ENCODE data around the gene CDC25C. TPM values are rescaled to one million over a fixed set of nuclear protein-coding genes. Genes with fewer than 3 reads are reported as not detected.

Gene CDC25C
- total RNA-seq, 1 experiment from 2014 or later = 19.3 TPM

DNA sequence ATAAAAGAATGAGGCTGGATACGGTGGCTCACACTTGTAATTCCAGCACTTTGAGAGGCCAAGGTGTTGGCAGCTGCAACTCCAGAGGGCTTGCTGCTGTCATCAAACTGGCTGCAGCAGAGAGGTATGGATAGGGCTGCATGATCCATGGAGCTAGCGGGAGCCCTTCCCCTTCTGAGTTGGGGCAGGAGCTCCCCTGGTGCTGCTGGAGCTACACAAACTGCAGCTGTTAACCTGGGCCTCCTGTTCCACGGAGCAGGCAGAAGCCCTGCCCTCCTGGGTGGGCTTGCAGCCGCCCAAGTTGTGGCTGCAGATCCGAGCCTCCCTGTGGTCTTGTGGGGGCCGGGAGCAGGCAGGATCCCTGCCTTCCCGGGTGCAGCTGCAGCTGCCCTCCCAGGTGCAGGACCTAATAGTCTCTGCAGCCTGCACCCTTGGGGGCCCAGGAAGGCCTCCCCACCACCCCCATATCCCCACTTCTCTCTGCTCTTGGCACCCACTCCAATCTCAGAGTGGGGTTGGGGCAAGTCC lies 15.8 kb downstream of the CDC25C start:
- no peak for ATAC-seq

More for the DNA sequence above, 15.8 kb downstream of the CDC25C start:
- no peak overlapping the region for H3K4me3 ChIP-seq (replicated peaks in 1 of 2; ENCODE audit: low read depth in 1 of 2, low read length in 2 of 2)
- H3K27me3 ChIP-seq (ENCODE audit: insufficient read depth, low read length) = no peaks in the 10 kb centered on the region
- no peaks in the 10 kb centered on the region for H3K9me3 ChIP-seq (ENCODE audit: control insufficient read depth in 1 of 2, insufficient read depth in 1 of 2, low read depth in 1 of 2, low read length in 2 of 2)
- H3K4me2 ChIP-seq (ENCODE audit: low read length) = no peak overlapping the region
- H3K9me2 ChIP-seq (ENCODE audit: insufficient read depth) = no peaks in the 10 kb centered on the region
- no peak overlapping the region for H3K9ac ChIP-seq (ENCODE audit: low read length)
- POLR2A ChIA-PET = no interaction called here
- H3K36me3 ChIP-seq (ENCODE audit: control insufficient read depth in 1 of 2, insufficient read depth in 2 of 2, low read length in 2 of 2) = peaks cover 0 to 3% of the 10 kb centered on the region in 2 experiments; a peak in 2 of 4 replicates
- TF ChIP-seq, protein P1, sequence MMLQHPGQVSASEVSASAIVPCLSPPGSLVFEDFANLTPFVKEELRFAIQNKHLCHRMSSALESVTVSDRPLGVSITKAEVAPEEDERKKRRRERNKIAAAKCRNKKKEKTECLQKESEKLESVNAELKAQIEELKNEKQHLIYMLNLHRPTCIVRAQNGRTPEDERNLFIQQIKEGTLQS (IDR thresholded peaks at IDR 0.05) = no peak
- TF ChIP-seq EZH2phosphoT487 (IDR thresholded peaks at IDR 0.05; ENCODE audit: borderline replicate concordance) = no peak
- TF ChIP-seq FOSL1 (IDR thresholded peaks at IDR 0.05; ENCODE audit: low read depth) = no peak
- TF ChIP-seq YY1 (IDR thresholded peaks at IDR 0.05; ENCODE audit: extremely low read depth, insufficient replicate concordance, low read depth, low read length) = no peak
- no peak for TF ChIP-seq TCF7L2 (IDR thresholded peaks at IDR 0.05; ENCODE audit: borderline replicate concordance, extremely low read depth, insufficient read depth, insufficient read length)
- TF ChIP-seq RAD21 (IDR thresholded peaks at IDR 0.05; ENCODE audit: low read depth) = no peak
- no peak for TF ChIP-seq SRF (IDR thresholded peaks at IDR 0.05; ENCODE audit: low read depth)
- no peak for TF ChIP-seq EZH2 (IDR thresholded peaks at IDR 0.05)
- no peak for TF ChIP-seq POLR2AphosphoS5 (IDR thresholded peaks at IDR 0.05; ENCODE audit: low read depth, low read length)
- TF ChIP-seq, protein P2, sequence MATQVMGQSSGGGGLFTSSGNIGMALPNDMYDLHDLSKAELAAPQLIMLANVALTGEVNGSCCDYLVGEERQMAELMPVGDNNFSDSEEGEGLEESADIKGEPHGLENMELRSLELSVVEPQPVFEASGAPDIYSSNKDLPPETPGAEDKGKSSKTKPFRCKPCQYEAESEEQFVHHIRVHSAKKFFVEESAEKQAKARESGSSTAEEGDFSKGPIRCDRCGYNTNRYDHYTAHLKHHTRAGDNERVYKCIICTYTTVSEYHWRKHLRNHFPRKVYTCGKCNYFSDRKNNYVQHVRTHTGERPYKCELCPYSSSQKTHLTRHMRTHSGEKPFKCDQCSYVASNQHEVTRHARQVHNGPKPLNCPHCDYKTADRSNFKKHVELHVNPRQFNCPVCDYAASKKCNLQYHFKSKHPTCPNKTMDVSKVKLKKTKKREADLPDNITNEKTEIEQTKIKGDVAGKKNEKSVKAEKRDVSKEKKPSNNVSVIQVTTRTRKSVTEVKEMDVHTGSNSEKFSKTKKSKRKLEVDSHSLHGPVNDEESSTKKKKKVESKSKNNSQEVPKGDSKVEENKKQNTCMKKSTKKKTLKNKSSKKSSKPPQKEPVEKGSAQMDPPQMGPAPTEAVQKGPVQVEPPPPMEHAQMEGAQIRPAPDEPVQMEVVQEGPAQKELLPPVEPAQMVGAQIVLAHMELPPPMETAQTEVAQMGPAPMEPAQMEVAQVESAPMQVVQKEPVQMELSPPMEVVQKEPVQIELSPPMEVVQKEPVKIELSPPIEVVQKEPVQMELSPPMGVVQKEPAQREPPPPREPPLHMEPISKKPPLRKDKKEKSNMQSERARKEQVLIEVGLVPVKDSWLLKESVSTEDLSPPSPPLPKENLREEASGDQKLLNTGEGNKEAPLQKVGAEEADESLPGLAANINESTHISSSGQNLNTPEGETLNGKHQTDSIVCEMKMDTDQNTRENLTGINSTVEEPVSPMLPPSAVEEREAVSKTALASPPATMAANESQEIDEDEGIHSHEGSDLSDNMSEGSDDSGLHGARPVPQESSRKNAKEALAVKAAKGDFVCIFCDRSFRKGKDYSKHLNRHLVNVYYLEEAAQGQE (IDR thresholded peaks at IDR 0.05; ENCODE audit: low read depth) = no peak
- RAD21 ChIA-PET (ENCODE audit: low non-redundant PET in 1 of 2, low total read pairs in 2 of 2, uncharacterized antibody in 2 of 2, unreplicated experiment in 2 of 2) = no interaction called here
- no peaks in the 10 kb centered on the region for H4K20me1 ChIP-seq (ENCODE audit: insufficient read depth)
- intact Hi-C loops (cut with micrococcal nuclease) = no loop called here
- H3K79me2 ChIP-seq (ENCODE audit: insufficient read depth, low read length) = no peaks in the 10 kb centered on the region
- no peak overlapping the region for H2AFZ ChIP-seq (ENCODE audit: low read depth, low read length, poor library complexity, severe bottlenecking)
- no peak overlapping the region for H3K27ac ChIP-seq (ENCODE audit: low read depth, low read length)
- BruUV-seq (replicated peaks) = no TSS peak
- H3K4me1 ChIP-seq (ENCODE audit: control insufficient read depth in 1 of 2, insufficient read depth in 2 of 2, low read length in 2 of 2) = no peaks in the 10 kb centered on the region
- no peak for DNase-seq (ENCODE audit: low read depth, low spot score)
- CTCF ChIA-PET = no interaction called here
